Articular chondrocyte of knee joint (primary cell): Measurements from ENCODE around the gene ECSIT. TPM values are rescaled to one million over a fixed set of nuclear protein-coding genes. Genes with fewer than 3 reads are reported as not detected.

Source experiments
- small RNA-seq: library from RNA; depleted of rRNA; stranded (forward); fragments of <200 nt; gene quantifications from one replicate; pipeline ENCODE3, GENCODE V24; 2012
- total RNA-seq: library from RNA; depleted of rRNA; stranded (reverse); fragments of >200 nt; gene quantifications from 2 replicates; pipeline ENCODE4 v1.2.3, GENCODE V29; 2012

The ECSIT gene
- total RNA-seq: 15.0 and 21.0 TPM in 2 replicates

DNA sequence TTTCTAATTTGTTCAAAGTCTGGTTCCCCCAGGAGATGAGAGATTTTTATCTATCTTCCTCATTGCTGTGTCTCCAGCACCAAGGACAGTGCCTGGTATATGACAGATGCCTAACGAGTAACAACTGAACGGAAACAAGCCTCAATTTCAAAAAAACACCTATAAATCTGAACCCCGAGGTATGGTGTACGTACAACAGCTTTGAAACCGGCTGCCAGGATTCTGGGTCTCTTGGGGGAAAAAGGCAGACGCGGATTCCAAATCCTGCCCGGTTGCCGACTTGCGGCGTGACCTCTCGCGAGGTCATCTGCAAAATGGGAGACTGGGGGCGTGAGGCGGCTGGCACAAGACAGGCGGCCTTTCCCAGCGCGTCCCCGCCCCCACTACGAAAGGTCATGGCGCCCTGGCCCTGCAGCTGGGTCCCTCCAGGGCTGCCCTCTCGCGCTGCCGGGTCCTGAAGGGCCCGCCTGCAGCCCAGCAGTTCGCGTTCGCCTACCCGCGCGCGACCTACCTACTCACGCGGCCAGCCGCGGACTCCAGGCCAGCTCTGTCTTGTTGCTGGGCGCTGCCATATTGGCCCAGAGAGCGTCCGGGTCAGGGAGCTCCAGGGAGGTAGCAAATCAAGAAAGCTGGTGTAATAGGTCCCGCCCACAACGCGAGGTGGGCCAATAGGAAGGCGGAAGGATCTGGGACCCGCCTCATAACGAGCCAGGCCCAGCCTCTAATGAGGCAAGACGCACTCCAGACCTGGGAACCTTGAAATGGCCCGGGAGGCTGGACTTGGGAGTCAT, at the start of gene ECSIT:
Gene ECSIT (minus strand): TSS at position 584 of the 791 bp plus-strand sequence. CDS start 9,964 bp downstream, outside the sequence.

DNA sequence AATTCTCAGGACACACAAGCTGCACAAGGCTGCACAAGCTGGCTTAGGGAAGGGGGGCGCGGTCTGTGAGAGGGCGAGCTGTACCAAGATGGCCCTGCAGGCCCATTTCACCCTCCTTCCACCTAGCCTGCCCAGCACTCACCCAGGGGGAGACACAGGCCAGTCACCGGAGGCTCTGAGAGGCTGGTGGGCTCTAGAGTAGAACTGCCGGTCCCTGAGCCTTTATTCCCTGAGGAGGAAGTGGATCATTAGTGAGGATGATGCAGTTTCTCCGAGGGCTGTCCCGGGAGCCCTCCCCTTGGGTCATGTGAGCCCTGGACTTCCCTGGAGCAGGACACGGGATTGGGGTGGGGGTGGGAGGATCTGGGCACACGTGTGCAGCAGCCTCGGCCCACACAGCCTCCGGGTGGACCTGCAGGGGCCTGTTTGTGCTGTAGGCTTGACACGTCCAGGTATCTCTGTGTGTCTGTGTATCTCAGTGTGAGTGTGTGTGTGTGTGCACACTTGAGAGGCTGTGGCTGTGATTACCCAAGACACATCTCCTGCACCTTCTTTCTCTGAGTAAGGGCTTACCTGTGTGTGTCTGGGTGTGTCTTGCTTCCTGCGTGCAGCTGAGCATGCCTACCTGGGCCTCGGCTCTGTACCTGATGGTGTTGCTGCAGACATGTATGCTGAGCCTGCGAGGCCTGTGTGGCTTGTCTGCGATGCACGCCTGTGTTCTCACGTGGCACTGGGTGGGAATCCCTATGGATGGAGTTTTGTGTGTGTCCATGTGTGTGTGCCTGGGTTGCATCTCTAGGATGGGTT, 48.7 kb upstream of the ECSIT start, which contains the start of gene ACP5:
Gene ACP5 (minus strand): TSS at position 195 of the 807 bp plus-strand sequence. CDS start 328 bp downstream, outside the sequence.

GRCh38 chr19:11558881-11559828, 30.2 kb upstream of the ECSIT start, which contains the start of gene ELOF1:
Gene ELOF1 (minus strand): TSS chr19:11559230. CDS start chr19:11554347, 4,883 bp downstream.

DNA sequence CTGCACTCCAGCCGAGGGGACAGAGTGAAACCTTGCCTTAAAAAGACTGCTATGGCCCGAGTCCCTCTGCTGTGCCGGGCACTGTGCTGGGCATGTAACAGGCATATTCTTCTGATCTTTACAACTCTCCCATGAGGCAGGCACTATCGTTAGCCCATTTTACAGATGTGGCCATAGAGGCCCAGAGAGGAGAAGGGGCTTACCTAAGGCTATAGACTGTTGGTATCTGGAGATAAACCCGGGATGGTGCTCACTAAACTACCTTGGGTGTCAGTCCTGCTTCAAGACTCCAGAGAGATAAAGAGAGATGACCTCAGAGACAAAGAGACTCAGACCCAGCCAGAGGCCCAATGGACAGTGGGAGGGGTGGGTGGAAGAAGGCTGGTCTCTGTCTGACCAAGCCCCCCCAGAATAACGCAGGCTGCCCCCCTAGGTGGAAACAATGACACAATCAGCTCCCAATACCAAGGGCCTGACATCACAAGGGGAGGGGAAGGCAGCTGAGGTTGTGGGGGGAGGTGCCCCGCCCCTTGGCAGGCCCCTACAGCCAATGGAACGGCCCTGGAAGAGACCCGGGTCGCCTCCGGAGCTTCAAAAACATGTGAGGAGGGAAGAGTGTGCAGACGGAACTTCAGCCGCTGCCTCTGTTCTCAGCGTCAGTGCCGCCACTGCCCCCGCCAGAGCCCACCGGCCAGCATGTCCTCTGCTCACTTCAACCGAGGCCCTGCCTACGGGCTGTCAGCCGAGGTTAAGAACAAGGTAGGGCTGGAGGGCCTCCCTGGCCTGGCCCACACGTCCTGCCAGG, 9.5 kb upstream of the ECSIT start, which contains the start of gene CNN1:
Gene CNN1 (plus strand): TSS at position 620 of the 805 bp plus-strand sequence. CDS start 77 bp downstream, at position 697.

DNA sequence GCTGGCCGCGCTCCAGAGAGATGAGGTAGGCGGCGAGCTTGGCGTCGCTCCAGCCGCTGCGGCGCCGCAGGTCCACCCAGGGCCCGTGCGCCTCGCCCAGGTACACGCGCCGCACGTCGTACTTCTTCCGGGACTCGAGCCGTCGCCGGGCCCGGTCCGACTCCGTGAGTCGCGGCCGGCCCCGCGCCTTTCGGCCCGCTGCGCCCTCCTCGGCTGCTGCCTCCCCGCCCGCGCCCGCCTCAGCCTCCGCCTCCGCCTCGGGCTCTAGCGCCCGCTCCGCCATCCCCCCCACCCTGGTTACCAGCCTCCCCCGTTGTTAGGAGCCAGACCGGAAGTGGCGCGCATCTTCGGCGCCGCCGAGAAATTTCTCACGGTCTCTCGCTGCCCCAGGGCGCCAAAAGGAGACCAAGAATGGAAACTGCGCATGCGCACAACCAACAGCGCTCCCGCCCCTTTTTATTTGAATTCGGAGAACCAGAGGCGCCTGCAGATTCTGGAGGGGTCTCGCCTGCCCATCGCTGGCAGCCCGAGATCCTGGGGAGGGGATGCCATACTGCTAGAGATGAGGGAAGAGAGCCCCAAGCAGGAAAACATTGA, 23.3 kb downstream of the ECSIT start, which contains the start of gene ZNF653:
Gene ZNF653 (minus strand): TSS at position 336 of the 597 bp plus-strand sequence. CDS start 53 bp downstream, at position 283.

DNA sequence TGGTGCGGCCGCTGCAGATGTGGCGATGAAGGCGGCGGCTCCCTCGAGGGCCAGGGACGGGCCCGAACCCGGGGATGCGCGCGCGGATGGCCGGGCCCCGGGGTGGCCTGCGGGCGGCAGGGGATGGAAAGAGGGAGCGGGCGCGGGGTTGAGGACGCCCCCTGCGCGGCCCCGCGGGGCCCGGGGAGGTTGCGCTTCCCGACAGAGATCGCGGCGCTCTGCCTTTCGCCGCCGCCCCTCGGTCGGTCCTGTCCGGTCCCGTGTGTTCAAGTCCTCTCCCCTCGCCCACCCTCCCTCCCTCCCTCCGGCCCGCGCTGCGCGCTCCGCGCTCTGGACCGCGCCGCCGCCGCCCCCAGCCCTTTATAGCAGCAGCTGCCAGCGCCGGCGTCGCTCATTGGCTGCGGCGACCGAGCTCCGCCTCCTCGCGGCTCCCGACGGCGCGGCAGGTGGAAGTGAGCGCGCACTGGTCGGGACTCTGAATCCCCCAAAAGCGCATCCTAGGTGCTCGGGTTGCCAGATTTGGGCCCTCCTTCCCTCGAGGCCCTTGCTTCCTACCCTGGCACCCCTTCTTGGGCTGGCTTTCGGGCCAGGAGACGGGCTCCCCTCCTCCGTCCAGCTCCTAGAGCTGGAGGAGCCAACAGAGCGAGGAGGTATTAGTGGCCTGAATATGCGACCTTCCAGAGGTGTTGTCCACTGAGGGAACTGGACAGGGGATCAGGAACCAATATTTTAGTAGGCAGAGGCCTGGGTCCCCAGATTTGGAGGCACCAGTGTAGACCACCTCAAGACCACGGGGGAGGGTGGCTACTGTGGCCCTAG, 48.0 kb downstream of the ECSIT start, which contains the start of gene ELAVL3:
Gene ELAVL3 (minus strand): TSS at position 332 of the 819 bp plus-strand sequence. CDS start 438 bp downstream, outside the sequence.

Small RNAs within 50 kb of the gene (small RNA-seq; reads per million reads assigned to genes)
- gene MIR7974 (not detected), gene RN7SL833P (not detected)

Other genes with a start within 250 kb of the ECSIT start
- not detected in 2 replicates for gene TSPAN16, start 233.0 kb downstream of the ECSIT start, total RNA-seq
- gene RAB3D, start 189.5 kb downstream of the ECSIT start, total RNA-seq: 11.4 and 12.9 TPM in 2 replicates
- gene TMEM205, start 182.9 kb downstream of the ECSIT start, total RNA-seq: 76.3 and 80.2 TPM in 2 replicates
- 9.9 and 13.8 TPM in 2 replicates for gene CCDC159, start 182.6 kb downstream of the ECSIT start, total RNA-seq
- 12.0 and 14.0 TPM in 2 replicates for gene PLPPR2, start 173.7 kb downstream of the ECSIT start, total RNA-seq
- 0.43 and 0.91 TPM in 2 replicates for gene SWSAP1, start 154.5 kb downstream of the ECSIT start, total RNA-seq
- 2.0 and 3.0 TPM in 2 replicates for gene EPOR, start 144.8 kb downstream of the ECSIT start, total RNA-seq
- gene RGL3, start 109.8 kb downstream of the ECSIT start, total RNA-seq: 4.3 and 6.5 TPM in 2 replicates
- gene ODAD3, start 94.0 kb downstream of the ECSIT start, total RNA-seq: 0.26 and 0.32 TPM in 2 replicates
- 114 and 135 TPM in 2 replicates for gene PRKCSH, start 93.5 kb downstream of the ECSIT start, total RNA-seq
- not detected in 2 replicates for gene ELAVL3, start 48.1 kb downstream of the ECSIT start, total RNA-seq
- gene ZNF653, start 23.3 kb downstream of the ECSIT start, total RNA-seq: 3.1 and 3.6 TPM in 2 replicates
- 1.0 and 1.1 TPM in 2 replicates for gene CNN1, start 9.7 kb upstream of the ECSIT start, total RNA-seq
- 30.4 and 30.7 TPM in 2 replicates for gene ELOF1, start 30.1 kb upstream of the ECSIT start, total RNA-seq
- gene ACP5, start 48.5 kb upstream of the ECSIT start, total RNA-seq: 0.39 and 0.54 TPM in 2 replicates
- 15.0 and 21.1 TPM in 2 replicates for gene ZNF627, start 68.3 kb upstream of the ECSIT start, total RNA-seq
- gene ZNF823, start 209.8 kb upstream of the ECSIT start, total RNA-seq: 6.7 and 9.6 TPM in 2 replicates
- gene ZNF441, start 237.9 kb upstream of the ECSIT start, total RNA-seq: 12.9 and 17.3 TPM in 2 replicates